ENCODE results near the gene TMEM52.

GRCh38 chr1:1921459-1921862 is 2.4 kb upstream of the TMEM52 start:
- TF ChIP-seq CTCF (IDR thresholded peaks at IDR 0.05) (no peak), POLR2A (IDR thresholded peaks at IDR 0.05) (no peak)

All from esophagus squamous epithelium (tissue), 4 donors.